Suprapubic skin (tissue), 3 donors: ENCODE results near the gene GCNT1.

ENCODE experiments used
- CTCF ChIP-seq, 2 donors: fragments of 200-600 bp in 1 of 2; fragments of 450-650 bp in 1 of 2; sonication (generic) in 1 of 2; IDR thresholded peaks; one replicate each; pipeline ENCODE4 v1.5.1; 2016 to 2019; ENCODE audit warnings: antibody characterized with exemption in 2 of 2, mild to moderate bottlenecking in 1 of 2, moderate library complexity in 1 of 2
- POLR2A ChIP-seq, 2 donors: fragments of 450-650 bp; IDR thresholded peaks; one replicate each; pipeline ENCODE4 v1.6.1; 2017; ENCODE audit warnings: antibody characterized with exemption in 2 of 2, mild to moderate bottlenecking in 2 of 2, moderate library complexity in 2 of 2

DNA sequence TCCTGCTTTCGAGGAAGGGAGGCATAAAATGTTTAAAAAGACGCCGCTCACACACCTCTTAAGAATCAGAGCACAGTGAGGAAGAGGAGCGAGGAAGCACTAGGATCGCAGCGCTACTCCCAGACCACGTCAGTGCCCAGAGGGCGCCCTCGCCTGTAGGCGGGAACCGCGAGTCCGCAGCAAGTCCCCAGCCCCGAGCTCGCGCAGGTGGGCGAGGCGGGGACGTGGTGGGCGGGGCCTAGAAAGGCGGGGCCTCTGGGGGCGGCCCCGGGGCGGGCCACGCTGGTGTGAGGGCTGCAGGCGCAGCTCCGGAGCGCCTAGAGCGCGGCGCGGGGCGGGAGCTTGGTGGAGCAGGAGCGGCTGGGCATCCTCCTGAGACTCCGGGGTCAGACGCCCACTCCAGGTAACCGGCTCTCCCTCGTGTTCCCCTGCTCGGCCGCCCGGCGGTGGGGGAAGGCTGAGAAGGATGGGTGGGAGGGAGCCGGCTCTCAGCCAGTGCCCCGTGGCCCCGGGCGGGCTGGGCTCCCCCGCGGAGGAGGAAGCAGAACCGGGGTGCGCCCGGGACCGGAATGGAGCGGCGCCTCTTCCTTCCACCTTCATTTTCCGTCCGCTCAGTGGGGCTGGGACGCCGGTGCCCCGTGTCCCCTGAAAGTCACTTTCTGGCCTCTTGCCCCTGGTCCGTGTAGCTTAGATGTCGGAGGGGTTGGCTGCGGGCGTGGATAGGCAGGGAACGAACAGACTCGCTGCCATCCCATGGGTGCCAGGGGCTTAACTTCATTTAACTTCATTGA, at the start of gene GCNT1:
- no peak for TF ChIP-seq POLR2A (IDR thresholded peaks at IDR 0.05)
- TF ChIP-seq CTCF (IDR thresholded peaks at IDR 0.05), result peak in 1 of 2 donors; percentile 11
